Measurements from ENCODE around the gene CASTOR1. TPM values are rescaled to one million over a fixed set of nuclear protein-coding genes. Genes with fewer than 3 reads are reported as not detected.

Gene CASTOR1
- polyA plus RNA-seq, 1 of the 3 experiments (the other 2 are of a cell fraction): 14.4 TPM

- H3K27ac ChIP-seq (ENCODE audit: low read depth in 2 of 2, low read length in 1 of 2): no peak overlapping the region
- TF ChIP-seq EZH2phosphoT487 (IDR thresholded peaks at IDR 0.05; ENCODE audit: borderline replicate concordance, low read depth): no peak
- no peak for TF ChIP-seq SMC3 (IDR thresholded peaks at IDR 0.05; ENCODE audit: low read depth, low read length)
- TF ChIP-seq FOSL2 (IDR thresholded peaks at IDR 0.05; ENCODE audit: borderline replicate concordance, low read depth): no peak
- no peak for TF ChIP-seq TCF12 (IDR thresholded peaks at IDR 0.05)
- no peak for TF ChIP-seq RXRA (IDR thresholded peaks at IDR 0.05; ENCODE audit: borderline replicate concordance, low read depth)
- no peak for TF ChIP-seq ELF1 (IDR thresholded peaks at IDR 0.05)
- no peak for TF ChIP-seq ZBTB33 (IDR thresholded peaks at IDR 0.05; ENCODE audit: borderline replicate concordance, low read depth)
- no peak for TF ChIP-seq USF2 (IDR thresholded peaks at IDR 0.05; ENCODE audit: borderline replicate concordance, low read depth, low read length)
- TF ChIP-seq PBX3 (IDR thresholded peaks at IDR 0.05): no peak
- no peak for TF ChIP-seq TAF1 (IDR thresholded peaks at IDR 0.05; ENCODE audit: borderline replicate concordance, low read depth, low read length)
- no peak for TF ChIP-seq POLR2AphosphoS5 (IDR thresholded peaks at IDR 0.05; ENCODE audit: low read depth, low read length)
- no peak for TF ChIP-seq RCOR1 (IDR thresholded peaks at IDR 0.05; ENCODE audit: low read length)
- no peak for TF ChIP-seq IRF3 (IDR thresholded peaks at IDR 0.05; ENCODE audit: low read depth, low read length)
- no peak for TF ChIP-seq USF1 (IDR thresholded peaks at IDR 0.05; ENCODE audit: borderline replicate concordance, low read depth)
- TF ChIP-seq FOXJ3 (CRISPR knock-in tag; IDR thresholded peaks at IDR 0.05): no peak
- TF ChIP-seq TEAD4 (IDR thresholded peaks at IDR 0.05; ENCODE audit: borderline replicate concordance, insufficient read depth): no peak
- H3K9ac ChIP-seq: no peak overlapping the region
- DNase-seq: no peak
- CTCF ChIA-PET: interaction anchor here (1.3 to 12.9 kb wide), 2 partner anchors 12 to 98 kb away, joined by 4 to 228 read pairs; partner anchors contain the start of genes RNF215 and SEC14L2
- no peaks in the 10 kb centered on the region for H3K9me3 ChIP-seq
- H2AFZ ChIP-seq (ENCODE audit: low read depth): no peak overlapping the region
- H3K79me2 ChIP-seq (ENCODE audit: insufficient read depth): no peaks in the 10 kb centered on the region
- peaks cover 0 to 47% of the 10 kb centered on the region in 2 experiments for H3K36me3 ChIP-seq (replicated peaks in 1 of 2; ENCODE audit: control insufficient read depth in 1 of 2, insufficient read depth in 2 of 2, low read length in 1 of 2)
- H3K4me3 ChIP-seq (ENCODE audit: low read depth in 2 of 2, low read length in 1 of 2): no peak overlapping the region
- H3K9me2 ChIP-seq: no peaks in the 10 kb centered on the region
- no peaks in the 10 kb centered on the region for H3K27me3 ChIP-seq (ENCODE audit: insufficient read depth)
- H3K4me1 ChIP-seq (ENCODE audit: control insufficient read depth in 1 of 2, insufficient read depth in 2 of 2, low read depth in 1 of 2, low read length in 1 of 2): peaks cover 16 to 28% of the 10 kb centered on the region in 2 experiments; a peak in 2 of 4 replicates
- WGBS (ENCODE audit: low lambda C conversion rate): 94% methylated on average over 7 of the region's 7 CpGs
- H3K4me2 ChIP-seq: no peak overlapping the region
- no peaks in the 10 kb centered on the region for H4K20me1 ChIP-seq (ENCODE audit: insufficient read depth)
- H3F3A ChIP-seq (replicated peaks; ENCODE audit: insufficient read depth): peaks cover 11% of the 10 kb centered on the region
- POLR2A ChIA-PET: interaction anchor here (1.3 to 1.8 kb wide), 2 partner anchors 64 to 131 kb away, joined by 4 to 6 read pairs; partner anchors contain the start of genes CCDC157 and SF3A1
These were observed 3.7 kb upstream of the CASTOR1 start for GRCh38 chr22:30293026-30293425.

Data from SK-N-SH (cell line).